HepG2 (cell line): ENCODE data around the gene OR2A2. TPM values are rescaled to one million over a fixed set of nuclear protein-coding genes. Genes with fewer than 3 reads are reported as not detected.

Experiments
- ATAC-seq: fragments of 200-7000 bp; cut with Tn5 transposase; 3 replicates; pipeline ENCODE4 v1.9.1; 2020; ENCODE audit warnings: mild to moderate bottlenecking, moderate library complexity
- BruUV-seq: library from RNA; stranded (reverse); fragments of 400-500 nt; replicated peaks from 2 replicates; lab custom pipeline; 2021; lab: Mats Ljungman, UMichigan
- CTCF ChIA-PET: fragments of 300-600 bp; formaldehyde crosslinking; extraction: SDS; loops from one replicate; lab custom pipeline; 2021; ENCODE audit warnings: low total read pairs, inconsistent platforms, low intra/inter-chr PET ratio; lab: Yijun Ruan, JAX
- POLR2A ChIA-PET: fragments of 350-600 bp; sonication (Branson Sonifier 250); formaldehyde crosslinking; loops from one replicate; lab custom pipeline; 2020; ENCODE audit warnings: antibody characterized with exemption, inconsistent platforms; lab: Yijun Ruan, JAX
- DNase-seq: peaks from one replicate; pipeline ENCODE4 v3.0.0-alpha.2; 2015; ENCODE audit warnings: low spot score
- FAIRE-seq: peaks from 3 replicates; lab custom pipeline; 2011; peaks lifted over from hg19 to GRCh38; lab: Jason Lieb, UNC
- H2AFZ ChIP-seq: one replicate; pipeline ENCODE4 v1.6.1; 2011; ENCODE audit warnings: low read length, inconsistent platforms
- H3K27ac ChIP-seq: fragments of 300-600 bp; 3 replicates; pipeline ENCODE4 v1.8.0; 2011; ENCODE audit warnings: mixed run types, mild to moderate bottlenecking, mixed read lengths, low read length, inconsistent platforms; ENCODE audit not compliant: insufficient read depth; ENCODE audit errors: extremely low read length
- H3K27me3 ChIP-seq, 2 experiments: fragments of 200-600 bp in 1 of 2; 2 replicates in 1 of 2; 3 replicates in 1 of 2; pipeline versions ENCODE4 v1.6.0 to v1.8.0; 2011; ENCODE audit warnings: low read length in 2 of 2, mild to moderate bottlenecking in 2 of 2, moderate library complexity in 2 of 2, inconsistent platforms in 1 of 2; ENCODE audit not compliant: insufficient read depth in 2 of 2, control insufficient read depth in 1 of 2
- H3K36me3 ChIP-seq, 2 experiments: fragments of 200-600 bp in 1 of 2; replicated peaks in 1 of 2; 2 replicates in 1 of 2; 3 replicates in 1 of 2; pipeline versions ENCODE4 v1.5.1 to v1.8.0; 2011; ENCODE audit warnings: low read length in 2 of 2, inconsistent platforms in 1 of 2; ENCODE audit not compliant: insufficient read depth in 2 of 2, control insufficient read depth in 1 of 2
- H3K4me1 ChIP-seq: 2 replicates; pipeline ENCODE4 v1.5.1; 2012; ENCODE audit warnings: low read length, inconsistent platforms; ENCODE audit not compliant: insufficient read depth
- H3K4me2 ChIP-seq: 2 replicates; pipeline ENCODE4 v1.6.0; 2011; ENCODE audit warnings: low read depth, low read length, inconsistent platforms
- H3K4me3 ChIP-seq, 3 experiments: fragments of 200-600 bp in 1 of 3; sonication (generic), shearing (Covaris generic) in 1 of 3; replicated peaks in 1 of 3; 2 replicates each; pipeline ENCODE4 v1.5.1; 2011 to 2016; ENCODE audit warnings: low read length in 3 of 3, inconsistent platforms in 2 of 3, low read depth in 2 of 3, mild to moderate bottlenecking in 2 of 3, control low read depth in 1 of 3, mixed read lengths in 1 of 3; ENCODE audit not compliant: insufficient read depth in 1 of 3
- H3K79me2 ChIP-seq: one replicate; pipeline ENCODE4 v1.6.1; 2011; ENCODE audit warnings: low read length, inconsistent platforms; ENCODE audit not compliant: insufficient read depth
- H3K9ac ChIP-seq: 2 replicates; pipeline ENCODE4 v1.6.0; 2011; ENCODE audit warnings: mild to moderate bottlenecking, low read depth, low read length, inconsistent platforms; ENCODE audit not compliant: insufficient read depth
- H3K9me3 ChIP-seq: 2 replicates; pipeline ENCODE4 v1.5.1; 2012; ENCODE audit warnings: mild to moderate bottlenecking, low read length
- H4K20me1 ChIP-seq: 2 replicates; pipeline ENCODE4 v1.6.0; 2011; ENCODE audit warnings: inconsistent platforms, mild to moderate bottlenecking, low read length, moderate library complexity; ENCODE audit not compliant: insufficient read depth
- BHLHE40 ChIP-seq: IDR thresholded peaks from 2 replicates; pipeline ENCODE4 v1.6.1; 2011; ENCODE audit warnings: low read length, improper control_type of control experiment
- EZH2 ChIP-seq: conservative IDR thresholded peaks from 2 replicates; pipeline ENCODE4 v1.6.1; 2012; ENCODE audit warnings: mild to moderate bottlenecking, low read depth, low read length, moderate library complexity
- MAFG ChIP-seq: sonication (generic); formaldehyde crosslinking; IDR thresholded peaks from 2 replicates; pipeline ENCODE4 v1.5.1; 2020; ENCODE audit warnings: mild to moderate bottlenecking, missing genetic modification reagents
- MED13 ChIP-seq: sonication (generic); formaldehyde crosslinking; IDR thresholded peaks from 2 replicates; pipeline ENCODE4 v1.5.0; 2020; ENCODE audit warnings: missing genetic modification reagents
- MIER3 ChIP-seq: IDR thresholded peaks from 2 replicates; pipeline ENCODE4 v1.6.1; 2016; ENCODE audit warnings: missing compliant biosample characterization, borderline replicate concordance
- NFKBIZ ChIP-seq: IDR thresholded peaks from 2 replicates; pipeline ENCODE4 v1.6.1; 2018; ENCODE audit warnings: missing genetic modification reagents, missing compliant biosample characterization
- NR2F2 ChIP-seq: IDR thresholded peaks from 2 replicates; pipeline ENCODE4 v1.6.1; 2012; ENCODE audit warnings: low read depth, inconsistent platforms, borderline replicate concordance
- PITX1 ChIP-seq: sonication (generic); formaldehyde crosslinking; IDR thresholded peaks from 2 replicates; pipeline ENCODE4 v1.5.1; 2020; ENCODE audit warnings: mild to moderate bottlenecking, missing genetic modification reagents
- ZBTB7B ChIP-seq: sonication (generic); formaldehyde crosslinking; IDR thresholded peaks from 2 replicates; pipeline ENCODE4 v1.4.0; 2020; ENCODE audit warnings: missing genetic modification reagents
- ZNF274 ChIP-seq: sonication (generic); formaldehyde crosslinking; IDR thresholded peaks from 2 replicates; pipeline ENCODE4 v1.5.1; 2020; ENCODE audit warnings: mild to moderate bottlenecking, missing genetic modification reagents
- ZNF446 ChIP-seq: sonication (generic); formaldehyde crosslinking; IDR thresholded peaks from 2 replicates; pipeline ENCODE4 v1.5.0; 2020; ENCODE audit warnings: mild to moderate bottlenecking, missing genetic modification reagents
- ZNF558 ChIP-seq: sonication (generic); formaldehyde crosslinking; IDR thresholded peaks from 2 replicates; pipeline ENCODE4 v1.9.0; 2022; ENCODE audit warnings: mild to moderate bottlenecking, missing genetic modification reagents, borderline replicate concordance
- ZNF614 ChIP-seq: IDR thresholded peaks from 2 replicates; pipeline ENCODE4 v1.6.1; 2018; ENCODE audit warnings: missing biosample characterization, missing genetic modification reagents, inconsistent platforms, borderline replicate concordance
- WGBS: methylation state at CpG from one replicate; pipeline ENCODE4 v1.1.6; 2017; ENCODE audit warnings: low lambda C conversion rate; 5-methylcytosine and 5-hydroxymethylcytosine counted together
- in situ Hi-C: cut with HindIII; loops from 2 replicates; pipeline ENCODE4 v1.10.0; 2017; ENCODE audit warnings: low pct_unique_long_range_greater_than_20kb; ENCODE audit not compliant: extremely low pct_ligation_motif_present
- intact Hi-C: fragments of 100-400 bp; cut with micrococcal nuclease; formaldehyde crosslinking; loops from one replicate; pipeline ENCODE4 v1.10.0; 2022; ENCODE audit not compliant: unreplicated experiment
- polyA plus RNA-seq, 8 experiments: library from polyadenylated mRNA; depleted of rRNA in 3 of 8; stranded (reverse) in 7 of 8; unstranded in 1 of 8; fragments of >200 nt; fragmentation: Illumina TruSeq in 4 of 8; extraction: Trizol in 4 of 8; gene quantifications; 2 replicates each; pipeline versions ENCODE4 v1.2.1 to v1.2.3, GENCODE V29; 2011 to 2016; ENCODE audit warnings: low read depth in 4 of 8, missing spikeins in 1 of 8, mixed read lengths in 1 of 8; ENCODE audit not compliant: insufficient read depth in 1 of 8
- total RNA-seq, 5 experiments: library from RNA; depleted of rRNA; stranded (reverse); fragments of >200 nt; fragmentation: Illumina TruSeq; extraction: Trizol; gene quantifications; 2 replicates each; pipeline ENCODE4 v1.2.3, GENCODE V29; 2016; ENCODE audit warnings: low read depth in 1 of 5
- TF ChIP-seq, protein P1 (sequence below): IDR thresholded peaks from 2 replicates; pipeline ENCODE4 v1.6.1; 2016; ENCODE audit warnings: low read depth, missing genetic modification reagents, missing compliant biosample characterization
- TF ChIP-seq, protein P2 (sequence below): sonication (generic); formaldehyde crosslinking; IDR thresholded peaks from 2 replicates; pipeline ENCODE4 v1.5.1; 2020; ENCODE audit warnings: mild to moderate bottlenecking, missing genetic modification reagents
- TF ChIP-seq, protein P3 (sequence below): sonication (generic); formaldehyde crosslinking; IDR thresholded peaks from 2 replicates; pipeline ENCODE4 v1.5.0; 2020; ENCODE audit warnings: missing genetic modification reagents

OR2A2 gene
- total and polyA plus RNA-seq, 2 of the 13 experiments (the other 11 are each of a cell fraction or from before 2014, with no cell fraction given): not detected

DNA sequence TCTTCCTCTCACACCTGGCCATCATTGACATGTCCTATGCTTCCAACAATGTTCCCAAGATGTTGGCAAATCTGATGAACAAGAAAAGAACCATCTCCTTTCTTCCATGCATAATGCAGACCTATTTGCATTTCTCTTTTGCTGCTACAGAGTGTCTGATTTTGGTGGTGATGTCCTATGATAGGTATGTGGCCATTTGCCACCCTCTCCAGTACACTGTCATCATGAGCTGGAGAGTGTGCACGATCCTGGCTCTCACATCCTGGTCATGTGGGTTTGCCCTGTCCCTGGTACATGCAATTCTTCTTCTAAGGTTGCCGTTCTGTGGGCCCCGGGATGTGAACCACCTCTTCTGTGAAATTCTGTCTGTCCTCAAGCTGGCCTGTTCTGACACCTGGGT is 32.8 kb downstream of the OR2A2 start:
- POLR2A ChIA-PET: no interaction called here
- Histone ChIP-seq H3K27me3 (no peaks in the 10 kb centered on the region), H3K4me1 (no peaks in the 10 kb centered on the region), H2AFZ (no peak overlapping the region), H3K79me2 (no peaks in the 10 kb centered on the region), H3K9ac (no peak overlapping the region), H3K4me3 (no peak overlapping the region), H3K4me2 (no peak overlapping the region), H3K36me3 (no peaks in the 10 kb centered on the region), H4K20me1 (no peaks in the 10 kb centered on the region), H3K27ac (no peak overlapping the region), H3K9me3 (peaks cover 8% of the 10 kb centered on the region)
- CTCF ChIA-PET: no interaction called here
- no peak for DNase-seq
- in situ Hi-C loops: no loop called here
- no peak for ATAC-seq
- BruUV-seq: no TSS peak
- WGBS: 40% methylated on average over 3 of the region's 3 CpGs
- intact Hi-C loops: no loop called here
- no peak for FAIRE-seq
- TF ChIP-seq MIER3 (no peak), MAFG (CRISPR knock-in tag) (no peak), ZNF446 (CRISPR knock-in tag) (no peak), MED13 (CRISPR knock-in tag) (no peak), BHLHE40 (no peak), ZNF614 (no peak), NR2F2 (no peak), EZH2 (no peak), NFKBIZ (CRISPR knock-in tag) (no peak), ZNF274 (no peak), PITX1 (CRISPR knock-in tag) (no peak), ZBTB7B (CRISPR knock-in tag) (no peak), ZNF558 (CRISPR knock-in tag) (no peak)
- TF ChIP-seq, protein P1, sequence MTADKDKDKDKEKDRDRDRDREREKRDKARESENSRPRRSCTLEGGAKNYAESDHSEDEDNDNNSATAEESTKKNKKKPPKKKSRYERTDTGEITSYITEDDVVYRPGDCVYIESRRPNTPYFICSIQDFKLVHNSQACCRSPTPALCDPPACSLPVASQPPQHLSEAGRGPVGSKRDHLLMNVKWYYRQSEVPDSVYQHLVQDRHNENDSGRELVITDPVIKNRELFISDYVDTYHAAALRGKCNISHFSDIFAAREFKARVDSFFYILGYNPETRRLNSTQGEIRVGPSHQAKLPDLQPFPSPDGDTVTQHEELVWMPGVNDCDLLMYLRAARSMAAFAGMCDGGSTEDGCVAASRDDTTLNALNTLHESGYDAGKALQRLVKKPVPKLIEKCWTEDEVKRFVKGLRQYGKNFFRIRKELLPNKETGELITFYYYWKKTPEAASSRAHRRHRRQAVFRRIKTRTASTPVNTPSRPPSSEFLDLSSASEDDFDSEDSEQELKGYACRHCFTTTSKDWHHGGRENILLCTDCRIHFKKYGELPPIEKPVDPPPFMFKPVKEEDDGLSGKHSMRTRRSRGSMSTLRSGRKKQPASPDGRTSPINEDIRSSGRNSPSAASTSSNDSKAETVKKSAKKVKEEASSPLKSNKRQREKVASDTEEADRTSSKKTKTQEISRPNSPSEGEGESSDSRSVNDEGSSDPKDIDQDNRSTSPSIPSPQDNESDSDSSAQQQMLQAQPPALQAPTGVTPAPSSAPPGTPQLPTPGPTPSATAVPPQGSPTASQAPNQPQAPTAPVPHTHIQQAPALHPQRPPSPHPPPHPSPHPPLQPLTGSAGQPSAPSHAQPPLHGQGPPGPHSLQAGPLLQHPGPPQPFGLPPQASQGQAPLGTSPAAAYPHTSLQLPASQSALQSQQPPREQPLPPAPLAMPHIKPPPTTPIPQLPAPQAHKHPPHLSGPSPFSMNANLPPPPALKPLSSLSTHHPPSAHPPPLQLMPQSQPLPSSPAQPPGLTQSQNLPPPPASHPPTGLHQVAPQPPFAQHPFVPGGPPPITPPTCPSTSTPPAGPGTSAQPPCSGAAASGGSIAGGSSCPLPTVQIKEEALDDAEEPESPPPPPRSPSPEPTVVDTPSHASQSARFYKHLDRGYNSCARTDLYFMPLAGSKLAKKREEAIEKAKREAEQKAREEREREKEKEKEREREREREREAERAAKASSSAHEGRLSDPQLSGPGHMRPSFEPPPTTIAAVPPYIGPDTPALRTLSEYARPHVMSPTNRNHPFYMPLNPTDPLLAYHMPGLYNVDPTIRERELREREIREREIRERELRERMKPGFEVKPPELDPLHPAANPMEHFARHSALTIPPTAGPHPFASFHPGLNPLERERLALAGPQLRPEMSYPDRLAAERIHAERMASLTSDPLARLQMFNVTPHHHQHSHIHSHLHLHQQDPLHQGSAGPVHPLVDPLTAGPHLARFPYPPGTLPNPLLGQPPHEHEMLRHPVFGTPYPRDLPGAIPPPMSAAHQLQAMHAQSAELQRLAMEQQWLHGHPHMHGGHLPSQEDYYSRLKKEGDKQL (CRISPR knock-in tag): no peak
- TF ChIP-seq, protein P2, sequence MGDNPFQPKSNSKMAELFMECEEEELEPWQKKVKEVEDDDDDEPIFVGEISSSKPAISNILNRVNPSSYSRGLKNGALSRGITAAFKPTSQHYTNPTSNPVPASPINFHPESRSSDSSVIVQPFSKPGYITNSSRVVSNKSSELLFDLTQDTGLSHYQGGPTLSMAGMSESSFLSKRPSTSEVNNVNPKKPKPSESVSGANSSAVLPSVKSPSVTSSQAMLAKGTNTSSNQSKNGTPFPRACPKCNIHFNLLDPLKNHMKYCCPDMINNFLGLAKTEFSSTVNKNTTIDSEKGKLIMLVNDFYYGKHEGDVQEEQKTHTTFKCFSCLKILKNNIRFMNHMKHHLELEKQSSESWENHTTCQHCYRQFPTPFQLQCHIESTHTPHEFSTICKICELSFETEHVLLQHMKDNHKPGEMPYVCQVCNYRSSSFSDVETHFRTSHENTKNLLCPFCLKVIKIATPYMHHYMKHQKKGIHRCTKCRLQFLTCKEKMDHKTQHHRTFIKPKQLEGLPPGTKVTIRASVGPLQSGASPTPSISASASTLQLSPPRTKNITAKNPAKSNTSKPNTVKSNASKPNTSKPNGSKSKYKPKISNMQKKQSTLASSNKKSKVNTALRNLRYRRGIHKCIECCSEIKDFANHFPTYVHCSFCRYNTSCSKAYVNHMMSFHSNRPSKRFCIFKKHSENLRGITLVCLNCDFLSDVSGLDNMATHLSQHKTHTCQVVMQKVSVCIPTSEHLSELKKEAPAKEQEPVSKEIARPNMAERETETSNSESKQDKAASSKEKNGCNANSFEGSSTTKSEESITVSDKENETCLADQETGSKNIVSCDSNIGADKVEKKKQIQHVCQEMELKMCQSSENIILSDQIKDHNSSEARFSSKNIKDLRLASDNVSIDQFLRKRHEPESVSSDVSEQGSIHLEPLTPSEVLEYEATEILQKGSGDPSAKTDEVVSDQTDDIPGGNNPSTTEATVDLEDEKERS (CRISPR knock-in tag): no peak
- TF ChIP-seq, protein P3, sequence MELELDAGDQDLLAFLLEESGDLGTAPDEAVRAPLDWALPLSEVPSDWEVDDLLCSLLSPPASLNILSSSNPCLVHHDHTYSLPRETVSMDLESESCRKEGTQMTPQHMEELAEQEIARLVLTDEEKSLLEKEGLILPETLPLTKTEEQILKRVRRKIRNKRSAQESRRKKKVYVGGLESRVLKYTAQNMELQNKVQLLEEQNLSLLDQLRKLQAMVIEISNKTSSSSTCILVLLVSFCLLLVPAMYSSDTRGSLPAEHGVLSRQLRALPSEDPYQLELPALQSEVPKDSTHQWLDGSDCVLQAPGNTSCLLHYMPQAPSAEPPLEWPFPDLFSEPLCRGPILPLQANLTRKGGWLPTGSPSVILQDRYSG (CRISPR knock-in tag): no peak
